Prostate gland (tissue), 2 donors: ENCODE measurements around the gene SIVA1. TPM values are rescaled to one million over a fixed set of nuclear protein-coding genes. Genes with fewer than 3 reads are reported as not detected.

Source experiments
- DNase-seq: peaks from one replicate; pipeline ENCODE4 v3.0.0-alpha.2; 2019; ENCODE audit warnings: low spot score
- H3K27ac ChIP-seq, 2 donors: fragments of 200-600 bp; sonication (generic); 2 replicates each; pipeline ENCODE4 v1.5.1; 2017 to 2019
- H3K27me3 ChIP-seq: fragments of 200-600 bp; sonication (generic); replicated peaks from 2 replicates; pipeline ENCODE4 v1.5.1; 2019; ENCODE audit not compliant: insufficient read depth
- H3K36me3 ChIP-seq, 2 donors: fragments of 200-600 bp; sonication (generic); 1 replicate in 1 of 2; 2 replicates in 1 of 2; pipeline versions ENCODE4 v1.5.1 to v1.8.1; 2017 to 2019
- H3K4me1 ChIP-seq: fragments of 200-600 bp; sonication (generic); replicated peaks from 2 replicates; pipeline ENCODE4 v1.5.1; 2019
- H3K4me3 ChIP-seq, 2 donors: fragments of 200-600 bp; sonication (generic); 2 replicates each; pipeline ENCODE4 v1.5.1; 2017 to 2019
- H3K9me3 ChIP-seq: fragments of 200-600 bp; sonication (generic); 2 replicates; pipeline ENCODE4 v1.5.1; 2017
- CTCF ChIP-seq, 4 experiments: fragments of 200-600 bp in 2 of 4; fragments of 450-650 bp in 2 of 4; sonication (generic) in 2 of 4; IDR thresholded peaks; 1 replicate in 3 of 4; 2 replicates in 1 of 4; pipeline ENCODE4 v1.5.1; 2016 to 2019; ENCODE audit warnings: antibody characterized with exemption in 4 of 4, mild to moderate bottlenecking in 2 of 4, moderate library complexity in 2 of 4
- POLR2A ChIP-seq: fragments of 450-650 bp; IDR thresholded peaks from one replicate; pipeline ENCODE4 v1.6.1; 2016; ENCODE audit warnings: antibody characterized with exemption, mild to moderate bottlenecking
- POLR2AphosphoS5 ChIP-seq: sonication (generic); formaldehyde crosslinking; IDR thresholded peaks from one replicate; pipeline ENCODE4 v1.6.1; 2017; ENCODE audit warnings: antibody characterized with exemption
- WGBS: methylation state at CpG from one replicate; pipeline ENCODE4 v1.1.5; 2018; 5-methylcytosine and 5-hydroxymethylcytosine counted together
- intact Hi-C: fragments of 100-400 bp; cut with DNase I; formaldehyde crosslinking; loops from one replicate; pipeline ENCODE4 v1.14.2; 2022
- total RNA-seq, 2 donors: library from RNA; depleted of rRNA; stranded (reverse); fragments of >200 nt; gene quantifications; one replicate each; pipeline ENCODE4 v1.1.0, GENCODE V29; 2016

The SIVA1 gene
- total RNA-seq, 2 donors from 2014 or later: 249 to 514 TPM

- no peaks in the 10 kb centered on the region for H3K9me3 ChIP-seq
- H3K27me3 ChIP-seq: no peaks in the 10 kb centered on the region
- no peak for DNase-seq
- WGBS: 86% methylated on average over 18 of the region's 18 CpGs
- H3K4me1 ChIP-seq: no peaks in the 10 kb centered on the region
- H3K36me3 ChIP-seq: no peaks in the 10 kb centered on the region
- TF ChIP-seq POLR2AphosphoS5 (no peak), CTCF (IDR thresholded peaks at IDR 0.05) (no peak), POLR2A (no peak)
- intact Hi-C loops: no loop called here
- H3K27ac ChIP-seq: no peak overlapping the region
- no peak overlapping the region for H3K4me3 ChIP-seq
Observed at GRCh38 chr14:104731320-104732294, 21.3 kb upstream of the SIVA1 start.

DNA sequence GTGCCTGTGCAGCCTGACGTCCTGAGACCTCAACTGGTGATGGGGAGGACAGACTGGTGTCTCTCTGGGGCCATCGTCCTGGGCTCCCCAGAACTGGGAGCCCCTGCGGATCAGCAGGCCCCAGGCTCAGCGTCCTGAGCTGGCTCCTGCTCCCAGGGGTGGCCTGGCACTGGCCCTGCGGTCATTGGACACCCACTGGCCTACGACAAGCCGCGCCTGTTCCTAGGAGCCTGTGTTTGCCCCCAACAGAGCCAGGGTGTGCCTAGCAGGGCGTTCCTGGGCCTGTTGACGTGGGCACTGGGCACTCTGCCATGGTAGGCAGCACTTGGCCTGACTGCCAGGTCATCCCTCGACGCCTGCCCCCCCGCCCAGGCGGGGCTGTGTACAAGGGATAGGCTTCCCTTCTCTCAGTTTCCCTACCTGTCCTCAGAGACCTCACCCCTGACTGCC is 20.6 kb upstream of the SIVA1 start:
- no peaks in the 10 kb centered on the region for H3K27me3 ChIP-seq
- TF ChIP-seq CTCF (IDR thresholded peaks at IDR 0.05) (no peak), POLR2A (no peak), POLR2AphosphoS5 (no peak)
- H3K27ac ChIP-seq: no peak overlapping the region
- DNase-seq: no peak
- no peaks in the 10 kb centered on the region for H3K4me1 ChIP-seq
- WGBS: 53% methylated on average over 14 of the region's 14 CpGs
- H3K4me3 ChIP-seq: no peak overlapping the region
- intact Hi-C loops: no loop called here
- H3K36me3 ChIP-seq: no peaks in the 10 kb centered on the region
- H3K9me3 ChIP-seq: no peaks in the 10 kb centered on the region

DNA sequence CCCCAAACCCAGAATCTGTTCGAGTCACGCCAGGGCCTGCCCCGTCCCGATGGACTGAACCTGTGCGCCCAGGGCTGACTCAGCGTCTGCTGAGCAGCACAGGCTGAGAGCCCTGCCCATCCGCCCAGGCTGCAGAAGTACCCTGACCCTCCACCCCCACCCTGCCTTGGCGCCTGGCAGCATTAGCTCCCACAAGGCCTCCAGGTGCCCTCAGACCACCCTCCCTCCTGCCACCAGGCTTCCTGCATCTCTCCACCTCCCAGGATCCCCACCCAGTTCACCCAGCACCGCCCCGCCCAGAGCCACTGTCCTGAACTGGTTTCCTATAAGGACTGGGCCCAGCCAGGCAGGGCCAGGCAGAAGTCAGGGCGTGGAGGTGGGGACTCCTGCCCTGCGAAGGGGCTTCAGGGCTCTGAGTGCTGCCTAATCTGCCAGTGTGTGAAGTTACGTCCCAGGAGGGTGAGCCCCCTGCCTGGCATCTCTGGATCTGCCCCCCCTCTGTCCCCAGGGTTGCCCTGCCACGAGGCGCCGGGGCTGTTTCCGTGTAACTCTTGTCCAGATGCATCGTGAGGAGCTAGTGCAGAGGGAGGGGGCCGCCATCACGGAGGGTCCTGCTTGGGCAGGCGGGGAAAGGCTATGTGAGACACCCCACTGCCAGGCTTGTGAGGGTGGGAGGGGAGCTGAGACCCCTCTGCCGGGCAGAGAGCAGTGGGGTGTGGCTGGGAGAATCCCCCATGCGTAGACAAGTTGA is 19.8 kb upstream of the SIVA1 start:
- Histone ChIP-seq H3K27ac (no peak overlapping the region), H3K4me3 (no peak overlapping the region), H3K4me1 (no peaks in the 10 kb centered on the region), H3K9me3 (no peaks in the 10 kb centered on the region), H3K27me3 (no peaks in the 10 kb centered on the region), H3K36me3 (no peaks in the 10 kb centered on the region)
- intact Hi-C loops: no loop called here
- TF ChIP-seq POLR2A (no peak), CTCF (IDR thresholded peaks at IDR 0.05) (no peak), POLR2AphosphoS5 (no peak)
- WGBS: 87% methylated on average over 23 of the region's 23 CpGs
- DNase-seq: no peak

GRCh38 chr14:104734051-104734587 is 18.8 kb upstream of the SIVA1 start:
- Histone ChIP-seq H3K27ac (no peak overlapping the region), H3K4me1 (no peaks in the 10 kb centered on the region), H3K36me3 (no peaks in the 10 kb centered on the region), H3K27me3 (no peaks in the 10 kb centered on the region), H3K4me3 (no peak overlapping the region), H3K9me3 (no peaks in the 10 kb centered on the region)
- no peak for TF ChIP-seq CTCF (IDR thresholded peaks at IDR 0.05)
- no peak for TF ChIP-seq POLR2AphosphoS5
- no peak for TF ChIP-seq POLR2A
- intact Hi-C loops: no loop called here
- 80% methylated on average over 6 of the region's 6 CpGs for WGBS
- DNase-seq: no peak
